Superior temporal gyrus (tissue), 1 donor: ENCODE measurements around the gene RANBP3.

ENCODE experiments used
- DNase-seq: peaks from one replicate; pipeline ENCODE4 v3.0.0-alpha.2; 2016; ENCODE audit errors: extremely low spot score

The RANBP3 gene

DNA sequence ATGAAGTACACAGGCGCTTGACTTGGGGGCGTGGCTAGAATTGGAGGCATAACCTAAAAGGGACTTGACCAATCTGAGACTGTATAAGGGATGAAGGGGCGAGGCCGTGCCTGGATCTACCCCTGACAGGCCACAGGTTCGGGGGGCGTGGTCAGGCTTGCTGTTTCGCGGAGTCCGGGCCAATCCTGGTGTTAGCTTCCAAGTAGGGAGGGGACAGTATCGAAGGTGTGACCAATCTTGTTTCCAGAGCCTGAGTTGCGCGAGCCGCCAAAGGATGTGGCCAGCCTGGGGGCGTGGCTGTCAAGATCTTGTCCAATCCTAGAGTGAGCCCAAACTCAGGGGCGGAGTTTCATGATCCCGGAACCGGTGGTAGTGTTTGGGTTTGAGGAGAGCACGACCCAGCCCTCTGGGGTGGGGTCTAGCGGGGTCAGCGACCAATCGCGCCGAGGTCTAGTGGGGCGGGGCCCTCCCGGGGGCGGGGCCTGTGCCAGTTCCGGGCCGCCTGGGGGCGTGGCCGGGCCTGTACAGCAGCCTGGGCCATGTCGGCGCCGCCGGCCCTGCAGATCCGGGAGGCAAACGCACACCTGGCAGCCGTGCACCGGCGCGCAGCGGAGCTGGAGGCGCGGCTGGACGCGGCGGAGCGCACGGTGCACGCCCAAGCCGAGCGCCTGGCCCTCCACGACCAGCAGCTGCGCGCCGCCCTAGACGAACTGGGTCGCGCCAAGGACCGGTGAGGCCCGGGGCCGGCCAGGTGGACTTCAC, 73.4 kb downstream of the RANBP3 start, which contains the start of gene VMAC:
Gene VMAC (plus strand): TSS at position 521 of the 762 bp plus-strand sequence. CDS start 19 bp downstream, at position 540.
- peak; percentile 100 for DNase-seq

DNA sequence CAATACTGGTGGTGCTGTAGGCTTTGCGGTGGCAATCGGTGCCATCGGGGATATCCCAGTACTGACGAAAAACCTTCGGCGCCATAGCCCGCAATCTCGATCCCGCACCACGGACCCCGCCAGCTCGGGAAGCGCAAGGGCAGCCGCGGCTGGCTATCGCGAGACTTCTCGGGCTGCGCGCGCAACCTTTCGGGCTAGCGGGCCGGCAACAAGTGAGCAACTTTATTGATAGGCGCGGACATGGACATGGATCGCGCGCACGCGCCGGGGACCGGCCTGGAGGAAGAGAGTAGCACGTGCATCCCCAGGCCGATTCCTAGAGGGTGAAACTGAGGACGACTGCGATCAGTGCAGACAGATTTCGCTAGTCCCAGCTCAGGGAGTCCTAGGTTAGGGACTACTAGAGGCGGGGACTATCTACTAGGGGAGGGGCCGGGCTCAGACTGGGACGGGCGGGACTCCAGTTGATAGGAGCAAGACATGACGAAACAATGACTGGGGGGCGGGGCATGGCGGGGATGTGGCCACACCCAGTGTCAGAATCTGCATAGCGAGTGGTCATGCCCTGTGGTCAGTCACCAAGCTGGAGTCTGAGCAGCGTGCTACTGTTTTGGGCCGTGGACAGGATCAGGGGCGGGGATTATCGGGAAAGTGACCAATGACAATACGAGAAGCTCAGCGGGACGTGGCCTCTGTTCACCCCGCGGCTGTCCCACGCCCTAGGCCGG, 74.2 kb downstream of the RANBP3 start, which contains the start of gene NDUFA11:
Gene NDUFA11 (minus strand): TSS at position 167 of the 728 bp plus-strand sequence. CDS start 82 bp downstream, at position 85.
- DNase-seq, result peak; percentile 94

DNA sequence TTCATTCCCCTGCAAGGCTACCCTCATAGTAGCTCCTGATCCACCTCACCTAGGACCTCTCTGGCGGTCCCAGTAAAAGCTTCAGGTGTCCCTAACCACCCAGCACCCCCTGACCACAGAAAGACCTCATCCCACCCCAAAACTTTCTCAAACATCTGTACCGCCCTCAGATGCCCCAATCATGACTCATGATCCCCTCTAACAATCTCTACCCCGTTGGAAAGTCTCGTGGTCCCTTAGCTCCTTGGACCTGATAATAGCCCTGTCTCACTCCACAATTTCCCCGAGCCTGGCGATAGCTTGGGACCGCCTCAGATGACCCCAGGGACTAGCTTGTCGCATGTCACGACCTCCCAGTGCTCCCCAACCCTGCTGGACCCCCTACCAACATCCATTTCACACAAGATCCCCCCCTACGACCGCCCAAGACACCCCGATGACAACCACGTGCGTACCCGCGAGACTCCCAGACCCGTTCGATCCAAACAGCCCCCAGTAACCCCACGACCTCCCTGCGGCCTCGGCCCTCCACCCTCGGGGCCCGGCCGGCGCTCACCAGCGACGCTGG, 74.8 kb downstream of the RANBP3 start:
- DNase-seq, result no peak

DNA sequence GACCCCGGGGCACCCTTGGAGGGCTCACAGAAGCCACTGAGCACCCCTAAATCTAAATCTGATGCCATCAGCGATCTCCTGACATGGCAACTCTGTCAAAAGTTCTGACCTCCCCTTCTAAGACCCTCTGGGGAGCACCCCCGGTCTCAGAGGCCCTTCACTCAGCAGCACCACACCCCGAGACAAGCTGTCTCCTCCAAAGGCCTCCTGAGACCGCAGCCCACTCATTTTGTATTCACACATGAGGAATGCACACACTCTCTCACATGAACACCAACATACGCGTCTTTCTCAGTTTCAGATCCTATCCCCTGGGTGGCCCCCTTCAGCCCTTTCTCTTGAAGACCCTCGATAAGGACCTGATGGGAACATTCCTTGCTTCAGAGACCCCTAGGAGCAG, 77.0 kb downstream of the RANBP3 start:
- DNase-seq, result no peak

DNA sequence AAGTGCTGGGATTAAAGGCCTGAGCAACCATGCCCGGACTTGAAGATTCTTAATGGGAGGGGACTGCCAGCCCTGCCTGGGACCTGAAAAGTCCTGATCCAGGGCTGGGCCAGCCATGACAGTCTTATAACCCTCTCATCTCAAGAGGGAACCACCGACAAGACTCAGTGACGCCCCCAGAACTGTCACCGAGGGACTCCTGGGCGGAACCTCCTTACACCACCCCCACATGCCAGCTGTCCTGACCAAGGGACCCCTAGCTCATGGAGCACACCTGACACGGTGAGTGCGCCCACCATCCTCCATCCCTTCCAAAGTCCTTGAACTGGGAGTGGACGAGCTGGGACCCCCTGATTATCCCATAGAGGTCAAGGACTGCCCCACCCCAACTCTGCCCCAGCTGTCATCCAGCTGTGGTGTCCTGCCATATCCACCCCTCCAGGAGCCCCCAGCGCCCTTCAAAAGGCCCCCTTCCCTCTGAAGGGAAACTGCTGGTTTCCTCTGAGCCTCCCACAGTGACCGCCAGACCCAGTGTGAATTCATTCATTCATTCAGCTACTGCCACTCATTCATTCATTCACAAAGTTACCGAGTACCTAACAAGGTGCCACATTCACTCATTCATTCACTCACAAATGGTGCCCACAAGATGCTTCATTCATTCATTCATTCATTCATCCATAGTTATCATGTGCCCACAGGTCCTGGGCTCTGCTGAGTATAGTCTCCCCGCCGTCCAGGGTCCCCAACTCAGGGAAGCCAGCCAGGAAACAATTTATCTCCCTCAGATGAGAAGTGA, 78.0 kb downstream of the RANBP3 start:
- DNase-seq, result no peak

DNA sequence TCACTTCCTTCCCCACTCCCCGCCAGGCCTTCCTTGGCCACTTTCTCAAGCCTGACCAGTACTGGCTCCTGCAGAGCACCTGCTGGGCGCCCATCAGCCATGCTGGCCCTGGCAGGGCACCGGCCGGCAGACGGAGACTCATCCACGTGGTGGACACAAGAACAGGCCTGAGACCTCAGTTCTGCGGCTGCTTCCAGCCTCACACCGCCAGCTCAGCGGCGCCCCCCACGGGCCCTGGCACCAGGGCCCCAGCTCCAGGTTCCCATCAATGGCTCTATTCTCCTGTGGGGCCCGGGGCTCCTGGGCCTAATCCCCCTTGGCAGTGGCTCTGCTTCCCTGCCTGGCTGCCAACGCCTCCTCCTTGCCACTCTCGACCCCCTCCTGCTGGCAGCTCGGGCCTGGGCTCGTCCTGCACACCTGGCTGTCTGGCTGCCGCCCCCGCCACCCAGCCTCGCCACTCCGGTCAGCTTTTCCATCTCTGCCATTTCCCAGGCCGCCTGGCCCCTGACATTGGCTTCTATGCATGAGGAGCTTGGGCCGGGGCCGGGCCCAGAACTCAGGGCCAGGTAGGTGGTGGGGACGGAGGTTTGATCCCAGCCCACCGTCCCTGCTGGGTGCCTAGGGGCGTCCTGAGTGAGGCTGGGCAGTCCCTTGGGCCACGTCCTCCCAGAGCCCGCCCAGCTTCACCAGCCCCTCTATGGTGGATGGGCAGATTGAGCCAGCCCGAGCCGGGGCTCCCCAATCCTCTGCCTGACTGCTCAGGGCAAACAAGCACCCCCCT, 80.6 kb downstream of the RANBP3 start:
- DNase-seq, result no peak

DNA sequence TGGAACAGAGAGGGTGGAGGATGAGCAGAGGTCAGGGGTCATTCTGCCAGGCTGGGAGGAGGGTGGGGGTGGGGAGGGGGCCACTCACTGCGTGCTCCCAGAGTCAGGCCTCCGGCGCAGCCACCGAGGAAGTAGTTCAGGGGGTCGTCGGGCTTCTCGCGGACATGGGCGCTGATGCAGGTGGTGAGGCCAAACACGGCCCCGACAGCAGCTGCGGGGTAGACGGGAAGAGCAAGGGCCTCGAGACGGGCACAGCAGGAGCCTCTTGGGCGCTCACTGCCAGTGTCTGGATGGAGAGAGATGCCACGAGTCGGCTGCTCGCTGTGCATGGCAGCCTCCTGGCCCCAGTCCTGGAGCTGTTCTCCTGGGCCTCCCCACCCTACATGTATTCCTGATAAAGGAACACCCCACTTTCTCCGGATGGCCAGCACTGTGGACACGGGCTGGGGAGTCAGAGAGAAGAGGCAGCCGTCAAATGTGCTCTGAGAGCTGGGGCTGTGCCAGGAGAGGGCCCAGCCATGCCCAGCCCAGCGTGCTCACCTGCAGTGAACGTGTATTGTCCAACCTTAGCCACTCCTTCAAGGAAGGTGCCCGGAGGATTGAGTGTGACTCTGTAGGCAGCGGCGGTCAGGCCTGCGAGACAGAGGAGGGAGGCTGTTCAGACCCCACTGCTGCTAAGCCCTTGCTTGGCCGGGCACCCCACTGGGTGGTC, 81.4 kb downstream of the RANBP3 start:
- no peak for DNase-seq

DNA sequence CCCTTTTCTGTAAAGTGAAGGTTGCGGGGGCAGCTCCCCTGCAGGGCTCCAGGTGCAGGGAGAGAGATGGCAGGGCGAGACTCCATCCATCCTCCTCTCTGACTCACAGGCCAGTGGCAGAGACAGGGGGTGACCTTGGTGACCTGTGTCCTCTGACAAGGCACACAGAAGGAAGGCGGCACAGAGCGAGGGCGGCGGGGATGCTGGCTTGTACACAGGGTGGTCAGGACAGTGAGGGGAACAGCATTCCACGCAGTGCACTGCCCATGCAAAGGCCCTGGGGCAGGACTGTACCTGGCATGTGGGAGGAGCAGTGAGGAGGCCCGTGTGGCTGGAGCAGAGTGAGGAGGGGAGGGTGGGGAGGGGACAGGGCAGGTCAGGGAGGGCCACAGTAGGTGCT, 82.0 kb downstream of the RANBP3 start:
- no peak for DNase-seq

DNA sequence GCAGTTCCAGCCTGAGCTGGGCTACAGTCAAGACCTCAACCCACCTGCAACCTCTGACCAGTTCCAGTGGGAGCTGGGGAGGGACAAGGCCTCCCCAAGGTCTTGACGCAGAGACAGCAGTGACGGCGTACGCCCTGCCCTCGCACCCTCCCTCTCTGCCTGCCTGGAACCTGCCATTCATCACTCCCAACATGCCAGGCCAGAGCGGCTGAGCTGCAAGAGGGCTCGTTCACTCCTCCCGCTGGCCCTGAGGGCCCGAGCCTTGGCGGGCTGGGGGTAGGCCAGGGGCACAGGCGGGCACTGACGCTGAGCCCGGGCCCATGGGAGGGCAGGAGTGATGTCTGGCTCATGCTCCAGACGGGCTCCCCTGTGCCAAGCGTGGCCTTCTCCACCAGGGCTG, 82.5 kb downstream of the RANBP3 start:
- DNase-seq, result no peak

DNA sequence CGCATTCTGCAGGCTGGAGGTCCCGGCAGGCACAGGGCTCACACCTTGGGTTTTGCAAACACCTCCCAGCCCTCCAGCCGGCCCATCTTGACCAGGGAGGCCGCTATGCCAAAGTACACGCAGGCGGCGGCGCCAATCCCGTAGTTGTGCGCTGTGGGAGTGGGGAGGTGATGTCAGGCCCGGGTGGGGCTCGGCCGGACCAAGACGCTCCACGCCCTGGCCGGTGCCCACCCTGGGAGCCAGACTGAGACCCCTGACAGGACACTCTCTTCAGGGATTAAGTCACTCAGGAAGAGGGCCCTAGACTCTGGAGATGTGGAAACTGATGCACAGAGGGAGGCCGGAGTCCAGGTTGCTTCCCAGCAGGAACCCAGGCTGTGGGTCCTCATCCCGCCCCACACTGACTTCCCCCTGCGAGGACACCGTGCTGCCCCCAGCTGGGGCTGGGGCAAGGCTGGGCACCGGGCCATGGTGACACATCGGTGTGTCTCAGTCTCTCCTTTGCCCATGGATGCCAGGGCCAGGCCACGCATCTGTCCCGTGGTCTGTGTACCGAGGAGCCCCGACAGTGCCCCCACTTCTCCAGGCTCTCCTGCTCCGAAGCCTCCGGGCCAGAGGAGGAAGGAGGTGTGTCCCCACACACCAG, 83.1 kb downstream of the RANBP3 start:
- DNase-seq, result no peak

DNA sequence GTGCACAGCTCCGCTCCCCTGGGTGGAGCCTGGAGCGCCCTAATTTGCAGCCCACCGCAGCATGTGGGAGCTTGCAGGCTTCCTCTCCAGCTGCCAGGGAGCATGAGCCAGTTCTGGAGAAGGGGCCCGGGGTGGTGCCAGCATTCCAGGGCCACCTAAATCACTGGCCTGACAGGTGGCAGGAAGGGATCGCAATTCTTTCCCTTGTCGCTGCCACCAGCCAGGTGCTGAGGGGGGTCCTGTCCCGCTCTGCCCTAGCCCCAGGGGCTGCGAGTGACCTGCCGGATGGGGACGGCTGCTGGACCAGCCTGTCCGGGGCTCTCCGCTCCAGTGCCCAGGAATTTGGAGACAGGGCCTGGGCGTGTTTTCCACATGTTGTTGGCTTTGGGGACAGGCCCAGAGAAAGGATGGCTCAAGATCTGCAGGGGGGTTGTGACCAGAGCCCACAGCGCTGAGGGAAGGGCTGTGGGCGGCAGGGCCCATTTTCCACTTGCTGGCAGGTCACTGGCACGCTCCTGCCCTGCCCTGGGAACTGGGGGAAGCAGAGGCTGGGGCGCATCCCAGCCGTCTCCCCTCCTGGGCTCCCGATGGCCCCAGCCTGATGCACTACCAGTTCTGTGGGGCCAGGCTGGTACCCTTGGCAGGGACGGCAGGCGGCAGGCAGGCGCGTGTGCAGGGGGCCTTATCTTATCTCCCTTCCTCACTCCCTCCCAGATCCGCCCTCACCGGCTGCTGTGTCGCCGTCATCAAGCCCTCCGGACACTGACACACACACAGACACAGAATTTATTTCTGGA, 83.8 kb downstream of the RANBP3 start:
- DNase-seq, result no peak

DNA sequence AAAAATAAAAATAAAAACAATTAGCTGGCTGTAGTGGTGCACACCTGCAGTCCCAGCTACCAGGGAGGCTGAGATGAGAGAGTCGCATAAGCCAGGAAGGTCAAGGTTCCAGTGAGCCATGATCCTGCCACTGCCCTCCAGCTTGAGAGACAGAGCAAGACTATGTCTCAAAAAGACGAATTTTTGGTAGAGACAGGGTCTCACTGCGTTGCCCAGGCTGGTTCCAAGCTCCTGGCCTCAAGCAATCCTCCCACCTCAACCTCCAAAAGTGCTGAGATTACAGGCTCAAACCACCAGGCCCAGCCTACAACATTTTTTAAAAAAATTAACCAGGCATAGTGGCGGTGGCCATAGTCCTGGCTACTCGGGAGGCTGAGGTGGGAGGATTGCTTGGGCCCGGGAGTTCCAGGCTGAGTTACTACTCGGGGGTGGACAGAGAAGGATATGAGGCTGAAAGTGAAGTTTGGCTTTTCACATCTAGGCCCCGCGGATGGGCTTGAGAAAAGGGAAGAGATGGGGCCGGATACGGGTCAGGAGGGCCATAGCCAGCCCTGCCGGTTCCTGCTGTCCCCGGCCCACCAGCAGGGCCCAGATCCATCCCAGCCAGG, 84.5 kb downstream of the RANBP3 start:
- no peak for DNase-seq

DNA sequence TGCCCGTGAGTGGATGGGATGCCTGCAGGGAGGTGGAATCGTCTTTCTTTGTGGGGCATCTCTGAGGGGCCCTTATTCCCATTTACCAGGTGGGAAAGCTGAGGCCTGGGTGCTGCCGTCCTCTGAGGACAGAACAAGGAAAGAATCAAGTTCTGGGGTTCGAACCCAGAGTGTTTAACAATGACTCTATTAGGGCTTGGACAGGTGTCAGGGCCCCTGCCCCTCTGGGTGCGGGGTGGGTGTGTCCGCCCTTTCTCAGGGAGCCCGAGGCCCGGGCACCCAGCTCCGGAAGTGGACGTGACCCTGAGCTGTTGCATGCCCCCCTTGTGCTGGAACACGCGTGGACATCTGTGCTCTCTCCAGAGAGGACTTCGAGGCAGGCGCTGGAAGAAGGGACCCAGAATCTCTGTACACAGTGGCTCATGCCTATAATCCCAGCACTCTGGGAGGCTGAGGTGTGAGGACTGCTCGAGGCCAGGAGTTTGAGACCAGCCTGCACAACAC, 85.1 kb downstream of the RANBP3 start:
- DNase-seq, result no peak

DNA sequence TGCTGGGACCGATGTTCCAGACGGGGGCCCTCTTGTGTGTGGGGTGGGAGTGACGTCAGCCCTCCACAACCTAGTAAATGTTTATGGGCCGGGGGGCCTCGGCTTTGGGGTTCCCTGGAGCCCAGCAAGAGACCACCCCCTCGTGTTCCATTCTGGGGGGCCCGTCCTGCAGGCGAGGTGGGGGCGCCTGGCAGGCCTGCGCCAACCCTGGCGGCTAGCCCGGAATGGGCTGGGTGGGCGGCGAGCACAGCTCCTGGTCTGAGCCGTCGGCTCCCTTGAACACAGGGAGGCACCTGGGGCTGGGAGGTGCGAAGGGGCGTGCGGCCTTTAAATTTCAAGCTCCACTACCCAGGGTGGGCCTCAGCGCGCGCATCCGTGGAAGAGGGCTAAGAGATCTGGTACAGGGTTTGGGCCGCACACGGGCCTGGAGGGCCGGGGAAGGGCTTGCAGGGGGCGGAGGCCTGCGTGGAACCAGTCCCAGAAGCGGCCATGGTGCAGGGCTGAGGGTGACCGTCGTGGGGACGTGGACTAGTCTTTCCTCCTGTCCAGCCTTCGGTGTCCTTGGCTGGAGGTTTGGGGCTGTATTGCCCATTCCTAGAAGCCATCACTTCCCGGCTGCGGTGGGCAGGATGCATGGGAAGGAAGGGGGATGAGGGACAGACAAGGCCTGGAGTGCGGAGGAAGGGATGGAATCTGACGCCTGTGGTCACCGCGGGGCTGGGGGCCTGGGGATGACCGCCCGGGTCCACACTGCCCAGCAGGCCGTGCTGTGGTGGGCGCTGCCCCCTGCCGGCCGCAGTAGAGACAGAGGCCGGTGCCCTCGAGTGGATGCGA, 85.8 kb downstream of the RANBP3 start:
- no peak for DNase-seq

DNA sequence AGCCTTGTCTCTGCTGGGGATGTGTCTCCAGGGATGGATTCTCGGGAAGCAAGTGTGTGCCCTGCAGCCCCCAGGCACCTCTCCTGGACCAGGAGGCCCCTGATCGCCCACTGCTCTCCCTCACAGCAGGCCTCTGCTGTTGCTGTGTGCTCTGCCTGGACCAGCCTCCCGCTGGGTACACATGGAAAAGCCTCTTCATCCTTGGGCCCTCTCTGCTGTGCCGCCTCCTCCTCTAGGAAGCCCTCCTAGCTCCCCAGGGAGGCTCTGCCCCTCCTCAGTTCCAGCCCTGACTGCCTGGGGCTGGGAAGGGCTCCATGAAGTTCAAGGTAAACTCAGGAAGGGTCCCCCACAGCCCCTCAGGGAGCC, 86.4 kb downstream of the RANBP3 start:
- DNase-seq, result no peak

DNA sequence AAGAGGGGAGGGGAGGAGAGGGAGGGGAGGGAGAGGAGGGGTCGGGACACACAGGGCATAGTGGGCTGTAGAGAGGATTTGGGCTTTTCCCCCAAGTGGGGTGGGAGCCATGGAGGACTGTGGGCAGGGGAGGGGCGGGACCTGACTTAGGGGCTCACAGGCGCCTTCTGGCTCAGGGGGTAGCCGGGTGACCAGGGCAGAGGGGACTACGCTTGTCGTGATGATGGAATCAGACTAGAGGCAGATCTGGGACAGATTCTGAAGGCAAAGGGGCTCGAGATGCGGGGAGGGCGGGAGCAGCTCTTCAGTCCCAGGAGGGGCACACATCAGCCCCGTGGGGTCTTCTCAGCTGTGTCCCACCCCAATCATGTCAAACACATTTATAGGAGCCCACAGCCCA, 87.8 kb downstream of the RANBP3 start:
- DNase-seq, result no peak

DNA sequence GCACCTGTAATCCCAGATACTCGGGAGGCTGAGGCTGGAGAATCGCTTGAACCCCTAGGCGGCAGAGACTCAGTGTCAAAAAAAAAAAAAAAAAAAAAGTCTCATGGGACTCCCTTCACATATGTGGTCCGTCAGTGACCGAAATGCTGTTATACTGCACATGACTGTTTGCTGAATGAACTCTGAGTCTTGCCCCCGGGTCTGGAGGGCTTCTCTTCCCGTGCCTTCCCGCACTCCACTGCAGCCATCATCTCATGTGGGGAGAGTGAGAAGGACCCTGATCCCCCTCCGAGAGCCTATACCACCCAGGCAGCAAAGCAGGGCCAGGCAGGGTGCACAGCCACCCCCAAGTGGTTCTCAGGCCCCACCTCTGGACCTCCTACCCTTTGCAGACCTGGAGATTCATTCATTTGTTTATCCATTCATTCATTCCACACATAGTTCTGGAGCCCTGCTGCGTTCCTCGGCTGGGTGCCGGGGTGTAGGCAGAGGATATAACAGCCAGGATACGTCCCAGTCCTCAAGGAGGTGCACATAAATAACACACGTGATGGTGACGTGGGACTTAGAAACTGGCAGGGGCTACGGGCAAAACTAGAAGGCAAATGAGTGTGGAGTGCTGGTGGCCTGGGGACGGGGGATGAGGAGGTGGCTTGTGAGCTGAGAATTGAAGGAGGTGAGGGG, 88.5 kb downstream of the RANBP3 start:
- no peak for DNase-seq
